NB4 (cell line): Measurements from ENCODE around the gene OPTN.

Experiments
- CTCF ChIP-seq: IDR thresholded peaks from one replicate; pipeline ENCODE4 v1.5.1; 2012; ENCODE audit warnings: low read depth, low read length
- POLR2A ChIP-seq: IDR thresholded peaks from 2 replicates; pipeline ENCODE4 v1.6.1; 2011; ENCODE audit warnings: mild to moderate bottlenecking; ENCODE audit not compliant: insufficient read length; ENCODE audit errors: extremely low read depth

- TF ChIP-seq CTCF (no peak), POLR2A (no peak)
Measured at GRCh38 chr10:13143766-13144165, 43.8 kb downstream of the OPTN start.
